H9 (cell line): ENCODE data around the gene KIF26B. TPM values are rescaled to one million over a fixed set of nuclear protein-coding genes. Genes with fewer than 3 reads are reported as not detected.

ENCODE experiments used
- DNase-seq: peaks from one replicate; pipeline ENCODE4 v3.0.0-alpha.2; 2017
- H2AFZ ChIP-seq: one replicate; pipeline ENCODE4 v1.6.1; 2013; ENCODE audit warnings: mild to moderate bottlenecking, low read length, control low read depth, moderate library complexity
- H2AK5ac ChIP-seq: 2 replicates; pipeline ENCODE4 v1.6.1; 2013; ENCODE audit warnings: low read length, control low read depth, mixed read lengths; ENCODE audit not compliant: insufficient read length
- H2BK120ac ChIP-seq: one replicate; pipeline ENCODE4 v1.6.1; 2013; ENCODE audit warnings: low read depth, mild to moderate bottlenecking, low read length, control low read depth, inconsistent platforms; ENCODE audit not compliant: poor library complexity, severe bottlenecking
- H2BK12ac ChIP-seq: 2 replicates; pipeline ENCODE4 v1.6.1; 2013; ENCODE audit warnings: low read length, control low read depth, mixed read lengths, low read depth; ENCODE audit not compliant: insufficient read length
- H2BK15ac ChIP-seq: 2 replicates; pipeline ENCODE4 v1.6.1; 2013; ENCODE audit warnings: low read depth, low read length, control low read depth
- H2BK20ac ChIP-seq: one replicate; pipeline ENCODE4 v1.6.1; 2013; ENCODE audit warnings: low read depth, mild to moderate bottlenecking, low read length, control low read depth, inconsistent platforms; ENCODE audit not compliant: poor library complexity, severe bottlenecking
- H2BK5ac ChIP-seq: 2 replicates; pipeline ENCODE4 v1.6.1; 2013; ENCODE audit warnings: low read length, control low read depth, mixed read lengths; ENCODE audit not compliant: insufficient read length
- H3K14ac ChIP-seq: 2 replicates; pipeline ENCODE4 v1.6.1; 2013; ENCODE audit warnings: low read length, control low read depth; ENCODE audit not compliant: insufficient read depth
- H3K18ac ChIP-seq: 2 replicates; pipeline ENCODE4 v1.6.1; 2013; ENCODE audit warnings: low read depth, mild to moderate bottlenecking, mixed read lengths, low read length, control low read depth; ENCODE audit not compliant: insufficient read length
- H3K23ac ChIP-seq: 2 replicates; pipeline ENCODE4 v1.6.1; 2013; ENCODE audit warnings: low read length, control low read depth, mixed read lengths, low read depth; ENCODE audit not compliant: insufficient read length
- H3K23me2 ChIP-seq: 2 replicates; pipeline ENCODE4 v1.6.1; 2013; ENCODE audit warnings: low read depth, mild to moderate bottlenecking, mixed read lengths, low read length, control low read depth; ENCODE audit not compliant: insufficient read length, poor library complexity, severe bottlenecking
- H3K27ac ChIP-seq: 2 replicates; pipeline ENCODE4 v1.5.1; 2013; ENCODE audit warnings: low read length, control low read depth, mixed read lengths, low read depth; ENCODE audit not compliant: insufficient read length
- H3K27me3 ChIP-seq: 2 replicates; pipeline ENCODE4 v1.6.1; 2013; ENCODE audit warnings: low read length, control low read depth, inconsistent platforms; ENCODE audit not compliant: insufficient read depth
- H3K4ac ChIP-seq: 2 replicates; pipeline ENCODE4 v1.6.1; 2013; ENCODE audit warnings: low read depth, mild to moderate bottlenecking, control low read depth, inconsistent platforms, low read length, moderate library complexity
- H3K4me1 ChIP-seq: 2 replicates; pipeline ENCODE4 v1.6.1; 2013; ENCODE audit warnings: low read length, control low read depth, inconsistent platforms; ENCODE audit not compliant: insufficient read depth
- H3K4me2 ChIP-seq: 2 replicates; pipeline ENCODE4 v1.6.1; 2013; ENCODE audit warnings: low read length, control low read depth, mixed read lengths; ENCODE audit not compliant: insufficient read length, insufficient read depth
- H3K56ac ChIP-seq: 2 replicates; pipeline ENCODE4 v1.6.1; 2013; ENCODE audit warnings: low read depth, mild to moderate bottlenecking, mixed read lengths, low read length, control low read depth; ENCODE audit not compliant: insufficient read length
- H3K79me1 ChIP-seq: 2 replicates; pipeline ENCODE4 v1.6.1; 2013; ENCODE audit warnings: low read depth, mild to moderate bottlenecking, moderate library complexity, low read length, control low read depth, inconsistent platforms; ENCODE audit not compliant: insufficient read depth, poor library complexity, severe bottlenecking
- H3K79me2 ChIP-seq: 2 replicates; pipeline ENCODE4 v1.6.1; 2013; ENCODE audit warnings: low read length, control low read depth, inconsistent platforms; ENCODE audit not compliant: insufficient read depth
- H3K9ac ChIP-seq: 2 replicates; pipeline ENCODE4 v1.6.1; 2013; ENCODE audit warnings: low read length, control low read depth, mixed read lengths; ENCODE audit not compliant: insufficient read length; ENCODE audit errors: extremely low read depth
- H3K9me3 ChIP-seq: one replicate; pipeline ENCODE4 v1.6.1; 2013; ENCODE audit warnings: low read depth, low read length, inconsistent platforms; ENCODE audit not compliant: control insufficient read depth
- H3T11ph ChIP-seq: one replicate; pipeline ENCODE4 v1.6.1; 2013; ENCODE audit warnings: mild to moderate bottlenecking, low read length, control low read depth, inconsistent platforms
- H4K20me1 ChIP-seq: one replicate; pipeline ENCODE4 v1.6.1; 2013; ENCODE audit not compliant: control insufficient read depth, insufficient read length, insufficient read depth
- H4K5ac ChIP-seq: 2 replicates; pipeline ENCODE4 v1.6.1; 2013; ENCODE audit warnings: low read depth, mild to moderate bottlenecking, mixed read lengths, low read length, control low read depth; ENCODE audit not compliant: insufficient read length
- H4K8ac ChIP-seq: replicated peaks from 2 replicates; pipeline ENCODE4 v1.6.1; 2013; ENCODE audit warnings: low read length, control low read depth, mixed read lengths, low read depth; ENCODE audit not compliant: insufficient read length
- H4K91ac ChIP-seq: 2 replicates; pipeline ENCODE4 v1.6.1; 2013; ENCODE audit warnings: low read depth, mild to moderate bottlenecking, moderate library complexity, mixed read lengths, low read length, control low read depth; ENCODE audit not compliant: insufficient read length
- H3K27ac Mint-ChIP-seq, 3 experiments: 2 replicates in 2 of 3; 3 replicates in 1 of 3; pipeline ENCODE4 v1.8.0; 2020 to 2021; ENCODE audit warnings: mixed read lengths in 3 of 3, mild to moderate bottlenecking in 1 of 3, moderate library complexity in 1 of 3
- H3K27me3 Mint-ChIP-seq: 2 replicates; pipeline ENCODE4 v1.8.0; 2021; ENCODE audit warnings: low read depth, mild to moderate bottlenecking, moderate library complexity, mixed read lengths
- H3K36me3 Mint-ChIP-seq, 3 experiments: 2 replicates in 2 of 3; 3 replicates in 1 of 3; pipeline ENCODE4 v1.8.0; 2020 to 2021; ENCODE audit warnings: low read depth in 3 of 3, mixed read lengths in 3 of 3; ENCODE audit not compliant: insufficient read depth in 1 of 3
- H3K4me1 Mint-ChIP-seq, 2 experiments: 2 replicates each; pipeline ENCODE4 v1.8.0; 2020; ENCODE audit warnings: mixed read lengths in 2 of 2
- H3K4me3 Mint-ChIP-seq, 2 experiments: 2 replicates in 1 of 2; 3 replicates in 1 of 2; pipeline ENCODE4 v1.8.0; 2020 to 2021; ENCODE audit warnings: mild to moderate bottlenecking in 2 of 2, mixed read lengths in 2 of 2, moderate library complexity in 1 of 2
- H3K9me3 Mint-ChIP-seq, 2 experiments: 2 replicates in 1 of 2; 3 replicates in 1 of 2; pipeline ENCODE4 v1.8.0; 2020; ENCODE audit warnings: mild to moderate bottlenecking in 2 of 2, mixed read lengths in 2 of 2, moderate library complexity in 1 of 2
- CTCF ChIP-seq: fragments of 200-600 bp; sonication (generic); conservative IDR thresholded peaks from 3 replicates; pipeline ENCODE4 v1.8.0; 2021; ENCODE audit warnings: antibody characterized with exemption, mild to moderate bottlenecking
- WGBS: extraction: QIAGEN DNeasy Blood & Tissue Kit; methylation state at CpG from one replicate; pipeline ENCODE4 v1.1.7; 2013; ENCODE audit warnings: missing lambda C conversion rate, low lambda C conversion rate, mixed read lengths; ENCODE audit not compliant: insufficient read length; ENCODE audit errors: extremely low coverage; 5-methylcytosine and 5-hydroxymethylcytosine counted together
- total RNA-seq: library from RNA; stranded (reverse); gene quantifications from 2 replicates; pipeline ENCODE4 v1.2.1, GENCODE V29; 2021

KIF26B gene
- total RNA-seq, 1 experiment from 2014 or later = 0.13 TPM

GRCh38 chr1:245749053-245749452, 594.3 kb downstream of the KIF26B start:
- no peaks in the 10 kb centered on the region for H3K27me3 ChIP-seq
- H3K27ac ChIP-seq = no peak overlapping the region
- no CpG with 5 or more reads among the region's 3 CpGs for WGBS
- peaks cover 19 to 21% of the 10 kb centered on the region in 2 experiments for H3K4me1 Mint-ChIP-seq
- H2BK15ac ChIP-seq = no peak overlapping the region
- no peaks in the 10 kb centered on the region for H3K4me1 ChIP-seq
- no peak overlapping the region for H3K14ac ChIP-seq
- H3K27ac Mint-ChIP-seq = no peak overlapping the region
- DNase-seq = no peak
- no peak overlapping the region for H3T11ph ChIP-seq
- H2BK5ac ChIP-seq = no peak overlapping the region
- no peak overlapping the region for H2BK120ac ChIP-seq
- H4K20me1 ChIP-seq = no peaks in the 10 kb centered on the region
- H2AFZ ChIP-seq = no peak overlapping the region
- peaks cover 0 to 11% (median 3%) of the 10 kb centered on the region in 3 experiments; a peak in 3 of 7 replicates for H3K36me3 Mint-ChIP-seq
- no peak overlapping the region for H4K91ac ChIP-seq
- no peak for TF ChIP-seq CTCF
- H2BK12ac ChIP-seq = no peak overlapping the region
- no peak overlapping the region for H3K23ac ChIP-seq
- no peak overlapping the region for H3K4me3 Mint-ChIP-seq
- no peak overlapping the region for H3K18ac ChIP-seq
- no peak overlapping the region for H3K4ac ChIP-seq
- no peak overlapping the region for H3K4me2 ChIP-seq
- H3K56ac ChIP-seq = no peak overlapping the region
- H3K79me1 ChIP-seq = no peaks in the 10 kb centered on the region
- H3K27me3 Mint-ChIP-seq = no peaks in the 10 kb centered on the region; the same call in 1 of the 2 replicates
- H3K23me2 ChIP-seq = no peaks in the 10 kb centered on the region
- H3K9me3 Mint-ChIP-seq = peaks cover 9 to 14% of the 10 kb centered on the region in 2 experiments; a peak in 4 of 5 replicates
- H3K9ac ChIP-seq = no peak overlapping the region
- no peaks in the 10 kb centered on the region for H3K79me2 ChIP-seq
- no peaks in the 10 kb centered on the region for H3K9me3 ChIP-seq
- no peak overlapping the region for H2BK20ac ChIP-seq
- no peak overlapping the region for H4K8ac ChIP-seq
- no peak overlapping the region for H2AK5ac ChIP-seq
- H4K5ac ChIP-seq = no peak overlapping the region
